MM.1S (cell line): ENCODE data around the gene E2F7.

ENCODE experiments used
- CTCF ChIP-seq: fragments of 300-600 bp; sonication (generic); IDR thresholded peaks from 2 replicates; pipeline ENCODE4 v1.5.1; 2016; ENCODE audit warnings: antibody characterized with exemption, low read length, mixed read lengths
- EZH2phosphoT487 ChIP-seq: fragments of 300-600 bp; sonication (generic); IDR thresholded peaks from 2 replicates; pipeline ENCODE4 v1.6.1; 2018; ENCODE audit warnings: antibody characterized with exemption, low read length

GRCh38 chr12:77023501-77023900, 41.9 kb downstream of the E2F7 start:
- TF ChIP-seq CTCF: no peak
- no peak for TF ChIP-seq EZH2phosphoT487
